OCI-LY1 (cell line): ENCODE measurements around the gene PCLO.

ENCODE experiments used
- H2AFZ ChIP-seq: fragments of 200-600 bp; sonication (generic), shearing (Covaris generic); 2 replicates; pipeline ENCODE4 v1.6.0; 2014; ENCODE audit warnings: antibody characterized with exemption, mild to moderate bottlenecking, low read length
- H3F3A ChIP-seq: fragments of 200-600 bp; sonication (generic), shearing (Covaris generic); 2 replicates; pipeline ENCODE4 v1.6.0; 2014; ENCODE audit warnings: mild to moderate bottlenecking, antibody characterized with exemption, low read length, moderate library complexity; ENCODE audit not compliant: insufficient read depth
- H3K27ac ChIP-seq: fragments of 200-600 bp; sonication (generic); 2 replicates; pipeline ENCODE4 v1.5.1; 2014; ENCODE audit warnings: low read length, mixed run types, mild to moderate bottlenecking, low read depth; ENCODE audit not compliant: poor library complexity, severe bottlenecking
- H3K27me3 ChIP-seq: fragments of 200-600 bp; sonication (generic); 2 replicates; pipeline ENCODE4 v1.6.0; 2014; ENCODE audit warnings: antibody characterized with exemption, mild to moderate bottlenecking, low read length, moderate library complexity; ENCODE audit not compliant: insufficient read depth
- H3K36me3 ChIP-seq: fragments of 200-600 bp; sonication (generic); 2 replicates; pipeline ENCODE4 v1.6.1; 2014; ENCODE audit warnings: mild to moderate bottlenecking, antibody characterized with exemption, low read length, moderate library complexity, mixed read lengths; ENCODE audit not compliant: insufficient read depth
- H3K4me1 ChIP-seq: fragments of 200-600 bp; sonication (generic); 2 replicates; pipeline ENCODE4 v1.5.1; 2014; ENCODE audit warnings: mild to moderate bottlenecking, low read length, moderate library complexity; ENCODE audit not compliant: insufficient read depth, severe bottlenecking
- H3K4me2 ChIP-seq: fragments of 200-600 bp; sonication (generic), shearing (Covaris generic); 2 replicates; pipeline ENCODE4 v1.6.1; 2014; ENCODE audit warnings: low read length
- H3K4me3 ChIP-seq: fragments of 200-600 bp; sonication (generic); 2 replicates; pipeline ENCODE4 v1.5.1; 2014; ENCODE audit warnings: low read length, low read depth, mild to moderate bottlenecking, mixed read lengths; ENCODE audit not compliant: poor library complexity, severe bottlenecking
- H3K79me2 ChIP-seq: fragments of 200-600 bp; shearing (Covaris generic); 2 replicates; pipeline ENCODE4 v1.6.1; 2016; ENCODE audit warnings: mixed run types, low read length, mixed read lengths; ENCODE audit not compliant: insufficient read depth
- H3K9ac ChIP-seq: fragments of 200-600 bp; sonication (generic), shearing (Covaris generic); 2 replicates; pipeline ENCODE4 v1.6.1; 2014; ENCODE audit warnings: mild to moderate bottlenecking, low read length, mixed read lengths
- H3K9me2 ChIP-seq: fragments of 200-600 bp; sonication (generic), shearing (Covaris generic); 2 replicates; pipeline ENCODE4 v1.6.1; 2014; ENCODE audit warnings: low read depth, mild to moderate bottlenecking, low read length, mixed read lengths
- H3K9me3 ChIP-seq: fragments of 200-600 bp; shearing (Covaris generic); 2 replicates; pipeline ENCODE4 v1.6.1; 2014; ENCODE audit warnings: low read length, mixed read lengths
- H4K20me1 ChIP-seq: fragments of 200-600 bp; sonication (generic), shearing (Covaris generic); 2 replicates; pipeline ENCODE4 v1.6.0; 2016; ENCODE audit warnings: mild to moderate bottlenecking, low read length; ENCODE audit not compliant: insufficient read depth
- CTCF ChIP-seq: fragments of 200-600 bp; sonication (generic), shearing (Covaris generic); IDR thresholded peaks from 2 replicates; pipeline ENCODE4 v1.5.1; 2017; ENCODE audit warnings: mild to moderate bottlenecking, antibody characterized with exemption, low read length, moderate library complexity, mixed read lengths
- EZH2 ChIP-seq: fragments of 200-600 bp; sonication (generic), shearing (Covaris generic); IDR thresholded peaks from 2 replicates; pipeline ENCODE4 v1.8.0; 2017; ENCODE audit warnings: borderline replicate concordance, mixed run types, mild to moderate bottlenecking, antibody characterized with exemption, low read length, moderate library complexity, mixed read lengths

PCLO gene

GRCh38 chr7:83021032-83021431 lies 141.7 kb downstream of the PCLO start:
- Histone ChIP-seq H3K79me2 (no peaks in the 10 kb centered on the region), H3K4me3 (no peak overlapping the region), H3K4me2 (no peak overlapping the region), H3F3A (no peaks in the 10 kb centered on the region), H3K9me2 (no peaks in the 10 kb centered on the region), H3K9ac (no peak overlapping the region), H2AFZ (no peak overlapping the region), H3K27me3 (no peaks in the 10 kb centered on the region), H4K20me1 (no peaks in the 10 kb centered on the region), H3K36me3 (no peaks in the 10 kb centered on the region), H3K9me3 (no peaks in the 10 kb centered on the region), H3K4me1 (no peaks in the 10 kb centered on the region), H3K27ac (no peak overlapping the region)
- TF ChIP-seq EZH2, result no peak
- TF ChIP-seq CTCF, result no peak

- Histone ChIP-seq H3K4me3 (no peak overlapping the region), H3K4me2 (no peak overlapping the region), H3K27ac (no peak overlapping the region), H2AFZ (no peak overlapping the region), H3K27me3 (no peaks in the 10 kb centered on the region), H3F3A (no peaks in the 10 kb centered on the region), H3K9me3 (no peaks in the 10 kb centered on the region), H3K9ac (no peak overlapping the region), H3K36me3 (no peaks in the 10 kb centered on the region), H3K79me2 (no peaks in the 10 kb centered on the region), H3K9me2 (no peaks in the 10 kb centered on the region), H3K4me1 (no peaks in the 10 kb centered on the region), H4K20me1 (no peaks in the 10 kb centered on the region)
- TF ChIP-seq EZH2, result no peak
- no peak for TF ChIP-seq CTCF
These were observed 142.5 kb downstream of the PCLO start for GRCh38 chr7:83020161-83020560.

GRCh38 chr7:83015916-83016315 lies 146.8 kb downstream of the PCLO start:
- H3K9me2 ChIP-seq, result no peaks in the 10 kb centered on the region
- H3F3A ChIP-seq, result no peaks in the 10 kb centered on the region
- no peak overlapping the region for H3K27ac ChIP-seq
- no peaks in the 10 kb centered on the region for H3K4me1 ChIP-seq
- no peaks in the 10 kb centered on the region for H4K20me1 ChIP-seq
- H3K36me3 ChIP-seq, result no peaks in the 10 kb centered on the region
- H3K79me2 ChIP-seq, result no peaks in the 10 kb centered on the region
- no peak overlapping the region for H3K4me2 ChIP-seq
- TF ChIP-seq EZH2, result no peak
- no peak for TF ChIP-seq CTCF
- H3K9me3 ChIP-seq, result no peaks in the 10 kb centered on the region
- H3K27me3 ChIP-seq, result no peaks in the 10 kb centered on the region
- H3K4me3 ChIP-seq, result no peak overlapping the region
- H3K9ac ChIP-seq, result no peak overlapping the region
- no peak overlapping the region for H2AFZ ChIP-seq
